Measurements from ENCODE around the gene SCN3A.

GRCh38 chr2:165162466-165162865 lies 41.4 kb downstream of the SCN3A start:
- TF ChIP-seq CTCF (IDR thresholded peaks at IDR 0.05), result no peak
- no peak for TF ChIP-seq POLR2A (IDR thresholded peaks at IDR 0.05)
- no peak for TF ChIP-seq POLR2AphosphoS5 (IDR thresholded peaks at IDR 0.05)
